Astrocyte (in vitro differentiated cells and primary cell): ENCODE results near the gene TFAP2D.

Experiments used
- EZH2 ChIP-seq: IDR thresholded peaks from 2 replicates; pipeline ENCODE4 v1.6.1; 2012; ENCODE audit warnings: mild to moderate bottlenecking, low read length, inconsistent platforms; ENCODE audit not compliant: insufficient read depth
- TF ChIP-seq, protein P1 (sequence below): IDR thresholded peaks from 2 replicates; pipeline ENCODE4 v1.5.1; 2011; ENCODE audit warnings: low read depth, mild to moderate bottlenecking, inconsistent platforms, low read length, moderate library complexity; ENCODE audit not compliant: insufficient read depth

DNA sequence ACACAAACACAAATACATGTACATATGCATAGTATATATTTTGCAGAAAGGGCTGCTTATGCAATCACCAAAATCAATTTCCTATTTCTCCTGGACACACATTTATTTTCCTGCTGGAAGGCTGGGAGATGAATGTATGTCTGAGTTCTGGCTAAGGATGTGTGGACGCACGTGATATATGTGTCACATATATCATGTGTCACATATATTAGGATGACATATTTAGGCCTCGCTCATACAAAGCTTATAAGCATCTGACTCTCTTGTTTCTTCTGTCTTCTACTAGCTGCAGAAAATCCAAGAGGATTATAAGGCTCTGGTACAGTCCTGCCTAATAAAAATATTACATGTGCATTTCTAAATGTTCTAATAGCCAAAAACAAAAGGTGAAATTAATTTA is 47.2 kb upstream of the TFAP2D start:
- TF ChIP-seq EZH2: no peak
- TF ChIP-seq, protein P1, sequence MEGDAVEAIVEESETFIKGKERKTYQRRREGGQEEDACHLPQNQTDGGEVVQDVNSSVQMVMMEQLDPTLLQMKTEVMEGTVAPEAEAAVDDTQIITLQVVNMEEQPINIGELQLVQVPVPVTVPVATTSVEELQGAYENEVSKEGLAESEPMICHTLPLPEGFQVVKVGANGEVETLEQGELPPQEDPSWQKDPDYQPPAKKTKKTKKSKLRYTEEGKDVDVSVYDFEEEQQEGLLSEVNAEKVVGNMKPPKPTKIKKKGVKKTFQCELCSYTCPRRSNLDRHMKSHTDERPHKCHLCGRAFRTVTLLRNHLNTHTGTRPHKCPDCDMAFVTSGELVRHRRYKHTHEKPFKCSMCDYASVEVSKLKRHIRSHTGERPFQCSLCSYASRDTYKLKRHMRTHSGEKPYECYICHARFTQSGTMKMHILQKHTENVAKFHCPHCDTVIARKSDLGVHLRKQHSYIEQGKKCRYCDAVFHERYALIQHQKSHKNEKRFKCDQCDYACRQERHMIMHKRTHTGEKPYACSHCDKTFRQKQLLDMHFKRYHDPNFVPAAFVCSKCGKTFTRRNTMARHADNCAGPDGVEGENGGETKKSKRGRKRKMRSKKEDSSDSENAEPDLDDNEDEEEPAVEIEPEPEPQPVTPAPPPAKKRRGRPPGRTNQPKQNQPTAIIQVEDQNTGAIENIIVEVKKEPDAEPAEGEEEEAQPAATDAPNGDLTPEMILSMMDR: no peak
